ENCODE data around the gene NEDD9. TPM values are rescaled to one million over a fixed set of nuclear protein-coding genes. Genes with fewer than 3 reads are reported as not detected.

Gene NEDD9
- total and polyA plus RNA-seq, 4 donors = 7.5 to 16.8 (median 11.7) TPM

GRCh38 chr6:11208854-11209253 lies 23.6 kb downstream of the NEDD9 start:
- 93% methylated on average over 1 of the region's 1 CpG for WGBS
- no peak overlapping the region for H3K9ac ChIP-seq (ENCODE audit: low read depth in 1 of 2, low read length in 2 of 2)
- no peaks in the 10 kb centered on the region for H3K4me1 ChIP-seq (ENCODE audit: control insufficient read depth in 4 of 4, insufficient read depth in 4 of 4, low read length in 3 of 4)
- no peak overlapping the region for H3K27ac ChIP-seq (ENCODE audit: low read depth in 1 of 2, low read length in 2 of 2)
- peaks cover 0 to 3% (median 0%) of the 10 kb centered on the region in 4 donors for H3K36me3 ChIP-seq (ENCODE audit: control insufficient read depth in 4 of 4, insufficient read depth in 3 of 4, low read depth in 1 of 4, low read length in 3 of 4)
- DNase-seq (ENCODE audit: low spot score) = no peak
- TF ChIP-seq YY1 (IDR thresholded peaks at IDR 0.05) (no peak), FOXA2 (IDR thresholded peaks at IDR 0.05) (no peak), MAX (IDR thresholded peaks at IDR 0.05) (no peak), NR2F2 (IDR thresholded peaks at IDR 0.05) (no peak), SP1 (IDR thresholded peaks at IDR 0.05) (no peak), EGR1 (IDR thresholded peaks at IDR 0.05; ENCODE audit: low read depth in 2 of 2) (no peak), HNF4G (IDR thresholded peaks at IDR 0.05) (no peak), JUND (IDR thresholded peaks at IDR 0.05) (no peak), CTCF (IDR thresholded peaks at IDR 0.05; ENCODE audit: low read depth, low read length, missing input control) (no peak), GABPA (IDR thresholded peaks at IDR 0.05 in 1 of 2, conservative IDR thresholded peaks at IDR 0.05 in 1 of 2) (no peak)
- TF ChIP-seq, protein P1, sequence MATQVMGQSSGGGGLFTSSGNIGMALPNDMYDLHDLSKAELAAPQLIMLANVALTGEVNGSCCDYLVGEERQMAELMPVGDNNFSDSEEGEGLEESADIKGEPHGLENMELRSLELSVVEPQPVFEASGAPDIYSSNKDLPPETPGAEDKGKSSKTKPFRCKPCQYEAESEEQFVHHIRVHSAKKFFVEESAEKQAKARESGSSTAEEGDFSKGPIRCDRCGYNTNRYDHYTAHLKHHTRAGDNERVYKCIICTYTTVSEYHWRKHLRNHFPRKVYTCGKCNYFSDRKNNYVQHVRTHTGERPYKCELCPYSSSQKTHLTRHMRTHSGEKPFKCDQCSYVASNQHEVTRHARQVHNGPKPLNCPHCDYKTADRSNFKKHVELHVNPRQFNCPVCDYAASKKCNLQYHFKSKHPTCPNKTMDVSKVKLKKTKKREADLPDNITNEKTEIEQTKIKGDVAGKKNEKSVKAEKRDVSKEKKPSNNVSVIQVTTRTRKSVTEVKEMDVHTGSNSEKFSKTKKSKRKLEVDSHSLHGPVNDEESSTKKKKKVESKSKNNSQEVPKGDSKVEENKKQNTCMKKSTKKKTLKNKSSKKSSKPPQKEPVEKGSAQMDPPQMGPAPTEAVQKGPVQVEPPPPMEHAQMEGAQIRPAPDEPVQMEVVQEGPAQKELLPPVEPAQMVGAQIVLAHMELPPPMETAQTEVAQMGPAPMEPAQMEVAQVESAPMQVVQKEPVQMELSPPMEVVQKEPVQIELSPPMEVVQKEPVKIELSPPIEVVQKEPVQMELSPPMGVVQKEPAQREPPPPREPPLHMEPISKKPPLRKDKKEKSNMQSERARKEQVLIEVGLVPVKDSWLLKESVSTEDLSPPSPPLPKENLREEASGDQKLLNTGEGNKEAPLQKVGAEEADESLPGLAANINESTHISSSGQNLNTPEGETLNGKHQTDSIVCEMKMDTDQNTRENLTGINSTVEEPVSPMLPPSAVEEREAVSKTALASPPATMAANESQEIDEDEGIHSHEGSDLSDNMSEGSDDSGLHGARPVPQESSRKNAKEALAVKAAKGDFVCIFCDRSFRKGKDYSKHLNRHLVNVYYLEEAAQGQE (IDR thresholded peaks at IDR 0.05) = no peak
- H3K9me3 ChIP-seq (ENCODE audit: control insufficient read depth in 4 of 4, low read length in 3 of 4) = no peaks in the 10 kb centered on the region
- H3K27me3 ChIP-seq (ENCODE audit: control insufficient read depth in 4 of 4, insufficient read depth in 4 of 4, low read length in 3 of 4) = no peaks in the 10 kb centered on the region
- H3K4me3 ChIP-seq (ENCODE audit: low read depth in 1 of 3, low read length in 3 of 3) = no peak overlapping the region

- Histone ChIP-seq H3K9me3 (ENCODE audit: control insufficient read depth in 4 of 4, low read length in 3 of 4) (no peaks in the 10 kb centered on the region), H3K27ac (ENCODE audit: low read depth in 1 of 2, low read length in 2 of 2) (no peak overlapping the region), H3K27me3 (ENCODE audit: control insufficient read depth in 4 of 4, insufficient read depth in 4 of 4, low read length in 3 of 4) (no peaks in the 10 kb centered on the region), H3K36me3 (ENCODE audit: control insufficient read depth in 4 of 4, insufficient read depth in 3 of 4, low read depth in 1 of 4, low read length in 3 of 4) (peaks cover 0 to 3% (median 0%) of the 10 kb centered on the region in 4 donors), H3K9ac (ENCODE audit: low read depth in 1 of 2, low read length in 2 of 2) (no peak overlapping the region), H3K4me1 (ENCODE audit: control insufficient read depth in 4 of 4, insufficient read depth in 4 of 4, low read length in 3 of 4) (no peaks in the 10 kb centered on the region), H3K4me3 (ENCODE audit: low read depth in 1 of 3, low read length in 3 of 3) (no peak overlapping the region)
- DNase-seq (ENCODE audit: low spot score) = no peak
- 87% methylated on average over 3 of the region's 3 CpGs for WGBS
- no peak for TF ChIP-seq RAD21 (IDR thresholded peaks at IDR 0.05)
- no peak for TF ChIP-seq ZBTB33 (IDR thresholded peaks at IDR 0.05)
- no peak for TF ChIP-seq NR2F2 (IDR thresholded peaks at IDR 0.05)
- TF ChIP-seq, protein P2, sequence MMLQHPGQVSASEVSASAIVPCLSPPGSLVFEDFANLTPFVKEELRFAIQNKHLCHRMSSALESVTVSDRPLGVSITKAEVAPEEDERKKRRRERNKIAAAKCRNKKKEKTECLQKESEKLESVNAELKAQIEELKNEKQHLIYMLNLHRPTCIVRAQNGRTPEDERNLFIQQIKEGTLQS (IDR thresholded peaks at IDR 0.05) = no peak
These were observed 24.2 kb downstream of the NEDD9 start for GRCh38 chr6:11208267-11208666.

Data from liver (tissue), 9 donors.